DMS79 (cell line): ENCODE measurements around the gene C15orf40.
A peak's percentile ranks its signal among the peaks of the same experiment; 100 is the strongest.
"Not testable (repeated sequence)": the region's sequence is repeated elsewhere in the genome, so short reads cannot be mapped to it uniquely, and the experiment has no call there.

Experiments
- DNase-seq: peaks from one replicate; lab custom pipeline; 2025; lab: John Stamatoyannopoulos, UW

Gene C15orf40

DNA sequence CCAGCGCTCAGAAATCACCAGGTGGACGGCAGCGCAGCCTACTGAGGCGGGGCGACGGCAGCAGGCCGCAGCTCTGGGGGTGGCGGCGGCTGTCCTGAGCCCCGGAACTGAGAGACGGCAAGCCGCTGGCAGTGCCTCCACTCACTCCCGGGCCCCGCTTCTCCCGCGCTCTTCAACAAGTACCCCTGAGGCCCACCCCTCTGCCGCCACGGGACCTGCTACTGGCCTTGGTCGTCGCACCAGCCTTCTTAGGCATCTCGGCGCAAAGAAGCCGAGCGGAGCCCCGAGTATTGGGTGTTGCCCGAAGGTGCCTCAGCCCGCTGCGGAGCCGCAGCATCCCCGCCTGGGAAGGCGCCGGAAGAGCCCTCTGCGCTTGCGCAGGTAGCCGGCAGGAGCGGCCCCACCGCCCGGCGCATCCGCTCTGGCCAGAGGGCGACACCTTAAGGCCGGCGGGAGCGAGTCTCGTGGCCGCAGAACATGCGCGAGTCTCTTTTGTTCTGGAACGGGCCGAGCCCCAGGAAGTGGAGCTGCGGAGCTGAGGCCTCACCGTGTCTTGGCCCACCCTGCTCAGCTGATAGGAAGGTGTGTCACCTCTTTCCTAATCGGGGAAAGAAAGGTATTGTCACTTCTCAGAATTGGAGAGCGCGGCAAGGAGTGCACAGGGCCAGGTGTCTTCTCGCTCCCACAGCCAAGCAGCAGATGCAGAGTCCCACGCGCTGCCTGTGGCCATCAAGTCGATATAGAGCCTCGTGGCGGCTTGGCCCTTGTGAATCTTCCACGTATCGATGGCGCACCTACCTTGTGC, at the start of gene C15orf40:
C15orf40 (minus strand) TSS at position 369 of the 805 bp plus-strand sequence; CDS start at position 337, 32 bp downstream.
- DNase-seq = peak; percentile 54

DNA sequence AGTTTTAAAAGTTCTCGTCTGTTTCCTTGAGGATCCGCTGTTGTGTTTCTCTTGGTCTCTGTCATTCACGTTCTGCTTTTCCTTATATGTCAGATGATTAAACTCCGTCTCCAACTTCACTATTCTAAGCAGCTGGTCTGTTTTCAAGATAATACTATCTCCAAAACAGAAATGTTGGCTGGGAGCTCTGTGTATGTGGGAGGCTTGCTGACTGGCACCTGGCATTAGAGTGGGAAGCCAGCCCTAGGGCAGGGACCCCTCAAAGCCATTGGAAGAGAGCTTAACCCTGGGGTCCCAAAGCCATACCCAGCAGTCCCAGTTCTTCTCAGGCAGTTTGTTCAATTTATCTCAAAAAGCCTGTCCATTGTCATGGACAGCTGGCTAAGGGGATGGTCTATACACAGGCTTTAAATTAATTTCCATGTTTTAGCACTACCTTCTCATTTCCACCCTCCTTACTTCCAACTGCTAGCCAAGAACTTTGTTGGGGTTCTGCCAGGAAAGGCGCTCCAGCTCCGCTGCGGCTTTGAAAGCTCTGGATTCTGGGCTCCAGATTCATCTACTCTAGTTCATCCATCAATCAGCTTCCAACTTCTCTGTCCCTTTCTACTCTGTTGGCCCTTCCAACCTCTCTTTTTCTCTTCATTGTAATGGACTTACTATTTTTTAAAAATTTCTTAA, 46.4 kb upstream of the C15orf40 start:
- DNase-seq = no peak

DNA sequence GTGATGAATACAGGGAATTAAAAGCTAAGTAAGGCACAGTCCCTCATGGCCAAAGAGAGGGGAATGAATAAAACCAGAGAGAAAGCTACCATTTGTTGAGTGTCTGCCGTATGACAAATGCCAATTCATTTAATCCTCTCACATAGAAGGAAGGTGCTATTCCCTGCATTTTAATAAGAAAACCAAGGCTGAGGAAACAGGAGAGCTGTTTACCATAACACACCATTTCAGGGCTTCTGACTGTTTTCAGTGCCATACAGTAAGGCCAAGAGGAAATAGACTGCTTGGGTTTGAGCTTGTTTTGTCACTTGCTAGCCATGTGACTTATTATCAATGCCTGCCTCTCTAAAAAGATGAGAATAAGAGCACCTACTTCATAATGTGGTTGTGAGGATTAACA, 45.6 kb upstream of the C15orf40 start:
- DNase-seq = no peak

DNA sequence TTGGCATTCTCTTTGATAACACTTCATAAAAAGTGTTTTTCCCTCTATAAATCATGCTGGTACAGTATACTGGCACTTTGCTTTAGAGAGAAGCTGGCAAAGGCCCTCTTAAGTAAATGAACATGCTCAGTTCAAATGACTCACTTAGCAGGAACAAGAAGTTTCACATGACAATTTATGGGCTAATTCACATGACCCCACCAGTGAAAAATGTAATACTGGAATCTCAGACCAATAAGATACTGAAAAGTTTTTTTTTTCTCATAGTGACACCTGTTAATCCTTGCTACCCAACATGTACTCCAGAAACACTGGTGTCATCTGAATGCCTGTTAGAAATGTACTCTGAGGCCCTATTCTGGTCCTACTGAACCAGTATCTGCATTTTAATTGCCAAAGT, 41.7 kb upstream of the C15orf40 start:
- DNase-seq = no peak

DNA sequence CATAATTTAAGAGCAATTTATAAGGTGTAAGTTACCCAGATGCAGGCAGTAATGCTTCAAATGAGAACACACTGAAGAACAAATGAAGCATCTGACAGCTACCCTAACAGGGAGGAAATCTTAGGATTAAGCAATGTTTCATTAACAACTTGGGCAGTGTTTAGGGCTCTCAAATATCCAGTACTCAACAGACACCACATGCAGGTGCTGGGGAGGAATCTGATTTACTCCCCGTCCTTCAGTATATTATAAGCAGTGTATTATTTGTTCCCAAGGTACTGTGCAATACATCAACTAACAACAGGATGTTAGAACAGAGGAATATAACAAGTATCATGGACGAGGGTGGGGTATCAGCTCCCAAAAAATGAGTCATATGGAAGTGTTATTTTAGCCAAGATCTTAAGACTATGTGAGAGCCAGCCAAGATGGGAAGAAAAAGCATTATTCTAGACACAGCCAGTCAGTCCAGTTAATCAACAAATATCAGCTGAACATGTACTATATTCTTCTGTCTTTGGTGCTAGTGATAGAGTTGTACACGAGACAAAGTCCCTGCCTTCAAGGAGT, 35.2 kb upstream of the C15orf40 start:
- DNase-seq = no peak

DNA sequence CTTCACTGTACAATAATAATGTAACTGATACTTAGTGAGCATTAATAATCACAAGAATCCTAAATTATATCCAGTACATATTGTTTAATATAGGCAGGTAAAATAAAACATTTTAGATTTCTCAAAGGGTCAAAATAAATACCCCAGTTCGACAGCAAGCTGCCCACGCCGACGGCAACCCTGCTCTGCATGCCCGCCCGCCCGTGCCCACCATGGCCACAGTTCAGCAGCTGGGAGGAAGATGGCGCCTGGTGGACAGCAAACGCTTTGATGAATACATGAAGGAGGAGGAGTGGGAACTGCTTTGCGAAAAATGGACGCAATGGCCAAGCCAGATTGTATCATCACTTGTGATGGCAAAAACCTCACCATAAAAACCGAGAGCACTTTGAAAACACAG, 32.7 kb upstream of the C15orf40 start:
- DNase-seq = no peak

DNA sequence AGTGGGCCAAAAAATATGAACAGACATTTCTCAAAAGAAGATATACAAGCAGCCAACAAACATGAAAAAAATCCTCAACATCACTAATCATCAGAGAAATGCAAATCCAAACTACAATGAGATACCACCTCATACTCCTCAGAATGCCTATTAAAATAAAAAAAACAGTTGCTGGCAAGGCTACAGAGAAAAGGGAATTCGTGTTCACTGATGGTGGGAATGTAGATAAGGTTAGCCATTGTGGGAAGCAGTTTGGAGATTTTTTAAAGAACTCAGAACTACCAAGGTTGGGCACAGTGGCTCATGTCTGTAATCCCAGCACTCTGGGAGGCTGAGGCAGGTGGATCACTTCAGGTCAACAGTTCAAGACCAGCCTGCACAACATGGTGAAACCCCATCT, 27.8 kb upstream of the C15orf40 start:
- no peak for DNase-seq

DNA sequence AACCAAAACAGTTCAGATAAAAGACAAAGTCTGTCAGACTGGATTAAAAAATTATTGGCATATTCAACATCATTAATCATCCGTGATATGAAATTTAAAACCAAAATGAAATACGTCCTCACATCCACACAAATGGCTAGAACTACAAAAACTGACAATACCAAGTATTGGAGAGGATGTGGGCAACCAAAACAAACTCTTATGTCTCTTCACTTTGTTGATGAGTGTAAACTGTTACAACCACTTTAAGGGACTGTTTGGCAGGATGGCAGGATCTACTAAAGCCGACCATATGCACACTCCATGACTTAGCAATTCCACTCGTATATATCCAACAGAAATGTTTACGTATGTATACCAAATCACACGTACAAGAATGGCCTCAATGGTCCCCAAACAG, 24.8 kb upstream of the C15orf40 start:
- DNase-seq = no peak

DNA sequence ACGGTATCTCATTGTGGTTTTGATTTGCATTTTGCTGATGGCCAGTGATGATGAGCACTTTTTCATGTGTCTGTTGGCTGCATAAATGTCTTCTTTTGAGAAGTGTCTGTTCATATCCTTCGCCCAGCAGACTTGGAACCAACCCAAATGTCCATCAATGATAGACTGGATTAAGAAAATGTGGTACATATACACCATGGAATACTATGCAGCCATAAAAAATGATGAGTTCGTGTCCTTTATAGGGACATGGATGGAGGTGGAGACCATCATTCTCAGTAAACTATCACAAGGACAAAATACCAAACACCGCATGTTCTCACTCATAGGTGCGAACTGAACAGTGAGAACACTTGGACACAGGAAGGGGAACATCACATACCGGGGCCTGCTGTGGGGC, 19.8 kb upstream of the C15orf40 start:
- not testable (repeated sequence) for DNase-seq

DNA sequence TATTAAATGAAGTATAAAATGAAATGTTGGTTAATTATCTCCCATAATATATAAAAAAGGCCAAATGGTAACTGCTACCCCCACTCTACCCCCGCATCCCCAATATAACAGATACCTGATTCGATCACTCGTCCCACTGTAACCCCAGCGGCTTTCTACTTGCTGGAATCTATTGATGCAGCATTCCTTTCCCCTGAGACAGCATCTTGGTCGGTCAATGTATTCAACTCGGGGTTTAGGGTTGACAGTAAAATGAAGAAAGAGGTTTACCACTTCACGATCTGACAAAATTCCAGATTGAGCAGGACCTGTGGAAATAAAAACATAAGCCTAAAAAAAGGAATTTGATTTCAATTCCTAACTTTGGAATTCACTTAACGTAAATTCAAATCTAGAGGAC, 18.6 kb upstream of the C15orf40 start:
- no peak for DNase-seq

DNA sequence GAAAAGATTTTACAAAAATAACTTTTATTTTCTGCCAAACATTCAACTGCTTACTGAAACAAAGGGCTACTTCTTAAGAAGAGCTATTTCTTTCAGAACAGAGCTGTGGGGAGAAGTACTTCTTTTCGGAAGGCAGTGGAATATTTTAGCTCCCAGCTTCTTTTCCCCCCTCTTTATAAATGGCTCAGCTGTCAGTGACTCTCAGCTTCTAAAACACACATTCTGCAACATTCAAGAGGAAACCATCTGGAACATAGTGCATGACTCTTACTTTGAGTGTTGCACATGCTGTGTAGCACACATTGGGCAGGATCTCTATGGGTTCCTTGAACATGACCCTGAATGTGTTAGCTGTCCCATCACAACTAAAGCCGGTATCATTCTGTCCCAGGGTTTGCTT, 7.0 kb upstream of the C15orf40 start:
- no peak for DNase-seq

DNA sequence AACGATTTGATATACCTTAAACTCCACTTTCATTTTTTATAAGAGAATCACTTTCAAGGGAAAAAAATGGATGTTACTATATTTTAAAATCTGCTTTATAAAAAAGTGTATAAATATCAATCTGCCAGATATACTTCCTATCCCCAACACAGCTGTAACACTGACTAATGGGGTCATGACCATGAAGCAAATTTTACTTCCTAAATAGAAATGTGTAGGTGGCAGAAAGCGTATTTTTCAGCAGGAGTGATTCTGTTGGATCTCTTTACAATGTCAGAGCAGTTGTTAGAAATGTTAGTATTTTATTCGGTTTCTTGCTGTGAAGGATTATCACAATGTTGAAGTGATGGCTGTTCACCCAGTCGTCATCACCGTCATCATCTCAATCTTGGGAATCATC, 5.5 kb upstream of the C15orf40 start:
- DNase-seq = no peak

DNA sequence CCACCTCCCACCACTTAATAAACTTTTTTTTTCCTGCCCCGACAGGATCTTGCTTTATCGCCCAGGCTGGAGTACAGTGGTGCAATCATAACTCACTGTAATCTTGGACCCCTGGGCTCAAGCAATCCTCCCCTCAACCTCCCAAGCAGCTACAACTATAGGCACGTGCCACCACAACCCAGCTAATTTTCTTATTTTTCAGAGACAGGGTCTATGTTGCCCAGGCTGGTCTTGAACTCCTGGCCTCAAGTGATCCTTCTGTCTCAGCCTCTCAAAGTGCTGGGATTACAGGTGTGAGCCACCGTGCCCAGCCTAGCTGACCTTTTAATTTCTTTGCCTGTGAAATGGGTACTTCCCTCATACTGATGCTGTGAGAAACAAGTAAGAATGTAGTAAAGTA, 3.9 kb upstream of the C15orf40 start:
- no peak for DNase-seq

DNA sequence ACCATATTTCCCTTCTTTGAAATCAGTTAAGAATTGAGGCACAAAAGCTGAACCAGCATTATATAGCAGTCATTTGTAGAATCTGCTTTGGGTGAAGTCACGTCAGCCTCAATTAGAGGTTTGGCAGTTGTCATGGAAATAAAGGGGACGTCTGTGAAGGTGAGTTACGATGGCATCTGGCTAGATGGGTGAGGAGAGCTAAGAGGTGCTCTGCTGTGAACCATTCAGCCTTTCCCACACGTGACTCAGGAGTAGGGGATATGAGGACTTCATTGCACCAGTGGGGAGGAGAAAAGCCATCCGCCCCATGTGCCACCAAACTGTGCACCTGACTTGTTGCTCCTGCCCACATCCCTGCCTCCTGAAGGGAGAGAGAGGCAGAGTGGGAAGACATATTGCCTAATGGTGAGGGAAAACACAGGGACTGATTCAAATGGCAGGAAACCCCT, 2.8 kb upstream of the C15orf40 start:
- no peak for DNase-seq

DNA sequence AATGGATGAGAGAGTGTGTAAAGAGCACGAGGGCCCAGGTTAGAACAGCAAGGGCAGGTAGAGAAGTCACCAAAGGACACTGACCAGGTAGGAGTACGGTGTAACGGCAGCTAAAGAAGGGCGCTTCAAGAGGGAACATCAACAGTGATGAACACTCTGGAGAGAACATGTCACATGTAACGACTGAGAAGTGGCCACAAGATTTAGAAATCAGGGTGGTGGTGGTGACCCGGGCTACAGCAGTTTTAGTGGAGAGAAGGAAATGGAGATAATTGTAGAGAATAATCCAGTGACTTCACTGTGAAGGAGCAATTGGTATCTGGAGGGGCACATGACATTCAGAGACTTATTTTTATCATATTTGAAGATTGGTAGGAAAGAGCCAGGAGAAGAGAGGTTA, 1.2 kb upstream of the C15orf40 start:
- DNase-seq = no peak

DNA sequence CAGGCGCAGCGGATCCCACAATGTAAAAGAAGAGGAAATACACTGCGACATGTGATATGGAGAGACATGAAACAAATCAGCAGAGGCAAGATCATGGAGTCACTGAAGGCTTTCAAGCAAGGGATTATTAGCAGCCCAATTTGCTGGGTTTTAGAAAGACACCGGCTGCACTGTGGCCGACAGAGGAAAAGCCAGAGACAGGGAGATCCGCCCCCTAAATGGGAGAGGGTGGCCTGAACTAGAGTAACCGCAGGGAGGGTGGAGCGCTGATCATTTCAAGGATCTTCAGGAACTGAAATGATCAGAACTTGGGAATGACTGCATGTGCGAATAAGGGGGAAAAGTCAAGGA, 612 bp upstream of the C15orf40 start:
- no peak for DNase-seq

DNA sequence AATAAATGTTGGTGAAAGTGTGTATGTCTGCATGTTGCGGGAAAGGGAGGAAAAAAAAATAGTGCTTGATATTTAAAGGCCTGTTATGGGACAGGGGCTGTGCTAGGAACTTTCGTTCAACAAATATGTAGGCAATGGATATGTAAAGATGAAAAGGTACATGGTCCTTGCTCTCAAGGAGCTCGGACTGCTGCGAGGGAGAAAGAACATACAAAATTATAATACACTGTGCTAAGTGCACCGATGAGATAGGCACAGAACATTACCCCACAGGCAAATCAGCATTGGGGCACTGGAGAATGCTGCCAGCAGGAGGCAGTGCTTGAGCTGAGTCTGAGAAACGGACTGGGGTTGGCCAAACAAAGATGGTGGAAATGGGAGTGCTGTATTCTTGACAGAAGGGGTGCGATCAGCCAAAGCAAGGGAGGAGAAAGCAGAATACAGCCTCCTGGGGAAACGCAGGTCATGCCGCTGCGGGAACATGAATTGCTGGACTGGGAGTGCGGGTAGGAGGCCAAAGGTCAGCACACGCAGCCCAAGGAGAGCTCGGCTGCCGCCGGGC, 649 bp downstream of the C15orf40 start:
- peak; percentile 14 for DNase-seq

DNA sequence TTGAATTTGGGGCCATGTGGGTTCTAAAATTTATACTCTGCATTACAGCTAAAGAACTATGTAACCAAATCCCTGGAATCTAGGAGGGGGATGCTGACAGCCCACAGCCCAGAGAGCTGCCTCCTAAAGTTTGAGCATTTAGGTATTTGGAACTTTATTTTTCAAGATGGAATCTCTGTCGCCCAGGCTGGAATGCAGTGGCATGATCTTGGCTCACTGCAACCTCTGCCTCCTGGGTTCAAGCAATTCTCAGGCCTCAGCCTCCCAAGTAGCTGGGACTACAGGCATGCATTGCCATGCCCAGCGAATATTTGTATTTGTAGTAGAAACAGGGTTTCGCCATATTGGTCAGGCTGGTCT, 10.8 kb downstream of the C15orf40 start:
- not testable (repeated sequence) for DNase-seq

DNA sequence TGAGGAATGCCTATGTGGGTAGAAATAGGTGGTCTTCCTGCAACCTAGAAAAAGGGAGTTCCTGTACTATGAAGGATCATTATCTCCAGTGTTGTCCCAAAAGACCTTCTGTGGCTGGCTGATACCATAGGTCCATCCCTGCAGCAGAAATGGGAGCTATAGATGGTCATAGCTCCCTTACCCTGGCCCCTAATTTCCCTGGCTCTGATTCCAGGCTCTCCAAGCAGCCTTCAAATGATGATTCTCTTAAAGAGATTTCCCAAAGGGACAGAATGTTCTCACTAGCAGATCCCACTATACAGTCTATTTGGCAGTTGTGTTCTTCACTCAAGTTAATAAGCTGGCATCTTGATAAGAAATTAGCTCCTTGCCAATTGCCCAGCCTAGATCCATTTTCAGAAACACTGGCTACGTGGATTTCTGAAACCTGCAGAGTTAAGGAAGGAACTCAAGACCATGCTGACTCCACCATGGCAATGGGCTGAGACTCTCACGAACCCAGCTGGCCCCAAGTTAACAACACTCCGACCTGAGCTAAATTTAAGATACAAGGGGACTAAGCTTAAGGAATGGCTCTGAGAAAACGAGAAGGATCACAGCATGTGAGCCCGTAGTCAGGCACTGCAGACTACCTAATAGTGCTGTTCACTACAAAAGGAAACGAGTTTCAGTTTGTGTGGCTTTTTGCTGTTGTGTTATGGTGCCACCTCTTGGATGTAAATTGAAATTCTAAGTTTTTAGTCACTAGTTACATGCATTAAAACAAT, 11.4 kb downstream of the C15orf40 start:
- DNase-seq = peak; percentile 16

DNA sequence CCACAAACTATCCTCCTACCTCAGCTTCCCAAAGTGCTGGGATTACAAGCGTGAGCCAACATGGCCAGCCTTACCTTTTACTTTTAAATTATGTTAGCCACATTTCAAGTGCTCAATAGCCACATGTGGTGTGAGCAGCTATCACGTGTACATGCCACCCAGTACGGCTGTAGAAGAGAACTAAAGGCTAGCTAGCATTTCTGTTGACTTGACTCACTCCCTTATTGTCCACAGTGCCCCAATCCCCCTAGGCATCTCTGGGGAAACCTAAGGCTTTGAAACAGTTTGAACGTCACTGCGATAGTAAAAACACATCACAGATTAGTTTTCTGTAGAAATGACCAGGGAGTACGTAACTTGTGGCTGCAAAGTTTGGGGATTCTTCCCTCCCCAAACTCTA, 12.0 kb downstream of the C15orf40 start:
- DNase-seq = no peak

DNA sequence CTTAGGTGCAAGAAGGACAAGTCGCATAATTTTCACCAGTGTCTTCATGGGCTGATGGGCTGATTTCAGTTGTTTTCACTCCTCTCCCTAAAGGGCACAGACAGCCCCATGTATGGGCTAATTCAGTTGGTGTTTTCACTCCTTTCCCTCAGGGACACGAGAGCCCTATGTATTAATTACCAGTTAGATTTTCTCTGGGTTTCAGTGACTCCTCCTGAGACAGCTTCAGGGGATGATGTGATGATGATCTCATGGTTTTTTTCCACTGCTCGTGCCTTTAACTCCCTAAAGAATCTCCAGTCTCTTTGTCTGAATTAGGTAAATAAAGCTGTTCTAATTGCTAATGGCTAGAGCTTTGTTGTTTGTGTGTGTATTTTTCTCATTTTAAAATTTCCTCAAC, 15.5 kb downstream of the C15orf40 start:
- no peak for DNase-seq

DNA sequence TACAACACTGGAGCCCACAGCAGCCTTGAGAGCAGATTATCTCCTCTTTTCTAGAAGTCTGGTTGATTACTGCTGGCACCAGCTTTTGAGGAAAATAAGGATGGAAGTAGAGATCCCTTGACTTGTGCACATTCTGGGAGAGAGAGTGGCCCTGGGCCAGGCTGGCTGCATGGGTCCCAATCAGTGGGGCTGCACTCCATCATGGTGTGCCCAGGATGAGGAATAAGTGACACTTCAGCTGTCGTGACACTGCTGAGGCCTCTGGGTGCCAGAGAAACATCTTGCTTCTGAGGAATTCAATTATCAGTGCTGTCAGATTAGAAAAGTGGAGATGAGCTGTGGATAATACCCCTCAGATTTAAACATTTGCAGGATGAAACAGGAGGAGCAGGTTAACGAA, 16.4 kb downstream of the C15orf40 start:
- DNase-seq = no peak
